Astrocyte of the spinal cord (primary cell): Measurements from ENCODE around the gene TPSB2.
"Not testable (repeated sequence)": the region's sequence is repeated elsewhere in the genome, so short reads cannot be mapped to it uniquely, and the experiment has no call there.

ENCODE experiments used
- DNase-seq: peaks from one replicate; pipeline ENCODE4 v3.0.0; 2011; ENCODE audit warnings: low read depth, low spot score
- H3K4me3 ChIP-seq: 2 replicates; pipeline ENCODE4 v1.5.1; 2011; ENCODE audit warnings: low read depth, mild to moderate bottlenecking, low read length, moderate library complexity
- in situ Hi-C: cut with HindIII; loops from 2 replicates; pipeline ENCODE4 v1.10.0; 2017; ENCODE audit warnings: low sequenced_read_pairs
- TF ChIP-seq, protein P1 (sequence below): IDR thresholded peaks from 2 replicates; pipeline ENCODE4 v1.5.1; 2012; ENCODE audit warnings: low read depth, mild to moderate bottlenecking, low read length, inconsistent platforms

TPSB2 gene

DNA sequence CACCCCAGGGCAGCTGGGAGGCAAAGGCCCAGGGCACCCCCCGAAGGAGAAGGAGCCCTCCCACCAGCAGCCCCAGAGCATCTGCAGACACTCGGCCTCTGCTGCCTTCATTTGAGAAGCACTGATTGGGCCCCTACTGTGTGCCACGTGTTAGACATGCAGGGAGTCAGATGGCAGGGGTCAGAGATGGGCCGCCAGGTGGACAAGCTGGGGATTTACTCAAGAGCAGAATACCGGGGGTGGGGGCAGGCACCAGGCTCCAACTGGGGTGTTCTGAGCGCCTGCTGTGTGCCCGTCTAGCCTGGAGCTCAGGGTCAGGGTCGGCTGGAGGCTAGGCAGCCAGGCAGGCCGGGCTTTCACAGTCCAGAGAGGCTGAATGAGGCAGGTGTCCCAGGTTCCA is 23.7 kb downstream of the TPSB2 start:
- DNase-seq = no peak
- TF ChIP-seq, protein P1, sequence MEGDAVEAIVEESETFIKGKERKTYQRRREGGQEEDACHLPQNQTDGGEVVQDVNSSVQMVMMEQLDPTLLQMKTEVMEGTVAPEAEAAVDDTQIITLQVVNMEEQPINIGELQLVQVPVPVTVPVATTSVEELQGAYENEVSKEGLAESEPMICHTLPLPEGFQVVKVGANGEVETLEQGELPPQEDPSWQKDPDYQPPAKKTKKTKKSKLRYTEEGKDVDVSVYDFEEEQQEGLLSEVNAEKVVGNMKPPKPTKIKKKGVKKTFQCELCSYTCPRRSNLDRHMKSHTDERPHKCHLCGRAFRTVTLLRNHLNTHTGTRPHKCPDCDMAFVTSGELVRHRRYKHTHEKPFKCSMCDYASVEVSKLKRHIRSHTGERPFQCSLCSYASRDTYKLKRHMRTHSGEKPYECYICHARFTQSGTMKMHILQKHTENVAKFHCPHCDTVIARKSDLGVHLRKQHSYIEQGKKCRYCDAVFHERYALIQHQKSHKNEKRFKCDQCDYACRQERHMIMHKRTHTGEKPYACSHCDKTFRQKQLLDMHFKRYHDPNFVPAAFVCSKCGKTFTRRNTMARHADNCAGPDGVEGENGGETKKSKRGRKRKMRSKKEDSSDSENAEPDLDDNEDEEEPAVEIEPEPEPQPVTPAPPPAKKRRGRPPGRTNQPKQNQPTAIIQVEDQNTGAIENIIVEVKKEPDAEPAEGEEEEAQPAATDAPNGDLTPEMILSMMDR = no peak
- in situ Hi-C loops = no loop called here
- H3K4me3 ChIP-seq = no peak overlapping the region

DNA sequence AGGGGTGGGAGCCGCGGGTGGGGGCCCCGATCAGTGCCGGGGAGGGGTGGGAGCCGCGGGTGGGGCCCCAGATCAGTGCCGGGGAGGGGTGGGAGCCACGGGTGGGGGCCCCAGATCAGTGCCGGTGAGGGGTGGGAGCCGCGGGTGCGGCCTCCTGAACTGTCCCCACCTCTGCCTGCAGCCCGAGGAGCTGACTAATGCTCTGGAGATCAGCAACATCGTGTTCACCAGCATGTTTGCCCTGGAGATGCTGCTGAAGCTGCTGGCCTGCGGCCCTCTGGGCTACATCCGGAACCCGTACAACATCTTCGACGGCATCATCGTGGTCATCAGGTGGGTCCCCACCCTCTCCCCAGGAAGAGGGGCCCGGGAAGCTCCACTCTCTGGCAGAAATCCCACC is 25.1 kb downstream of the TPSB2 start:
- H3K4me3 ChIP-seq = no peak overlapping the region
- no peak for DNase-seq
- in situ Hi-C loops = no loop called here
- TF ChIP-seq, protein P1 = no peak

DNA sequence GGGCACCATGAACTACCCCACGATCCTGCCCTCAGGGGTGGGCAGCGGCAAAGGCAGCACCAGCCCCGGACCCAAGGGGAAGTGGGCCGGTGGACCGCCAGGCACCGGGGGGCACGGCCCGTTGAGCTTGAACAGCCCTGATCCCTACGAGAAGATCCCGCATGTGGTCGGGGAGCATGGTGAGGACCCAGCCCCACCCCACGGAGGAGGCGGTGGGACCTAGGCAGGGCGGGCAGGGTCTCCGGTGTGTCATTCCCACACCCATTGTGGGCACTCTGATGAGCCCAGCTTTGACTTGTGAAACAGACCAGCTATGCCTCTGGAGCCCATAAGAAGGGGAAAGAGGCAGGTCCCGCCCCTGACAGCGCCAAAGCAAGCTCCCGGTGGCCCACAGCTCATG is 27.7 kb downstream of the TPSB2 start:
- TF ChIP-seq, protein P1 = no peak
- in situ Hi-C loops = no loop called here
- no peak overlapping the region for H3K4me3 ChIP-seq
- no peak for DNase-seq

DNA sequence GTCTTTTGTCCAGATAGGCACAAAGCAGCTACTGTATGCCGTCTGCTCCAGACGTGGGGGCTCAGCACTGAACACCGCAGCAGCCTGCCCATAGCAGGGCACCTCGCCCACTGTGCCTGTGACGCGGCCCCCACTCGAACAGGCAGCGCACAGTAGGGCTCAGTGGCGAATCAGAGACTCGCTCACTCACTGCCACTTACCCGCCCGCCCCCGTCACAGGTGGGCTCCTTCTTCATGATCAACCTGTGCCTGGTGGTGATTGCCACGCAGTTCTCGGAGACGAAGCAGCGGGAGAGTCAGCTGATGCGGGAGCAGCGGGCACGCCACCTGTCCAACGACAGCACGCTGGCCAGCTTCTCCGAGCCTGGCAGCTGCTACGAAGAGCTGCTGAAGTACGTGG is 28.5 kb downstream of the TPSB2 start:
- TF ChIP-seq, protein P1 = no peak
- in situ Hi-C loops = no loop called here
- no peak for DNase-seq
- no peak overlapping the region for H3K4me3 ChIP-seq

DNA sequence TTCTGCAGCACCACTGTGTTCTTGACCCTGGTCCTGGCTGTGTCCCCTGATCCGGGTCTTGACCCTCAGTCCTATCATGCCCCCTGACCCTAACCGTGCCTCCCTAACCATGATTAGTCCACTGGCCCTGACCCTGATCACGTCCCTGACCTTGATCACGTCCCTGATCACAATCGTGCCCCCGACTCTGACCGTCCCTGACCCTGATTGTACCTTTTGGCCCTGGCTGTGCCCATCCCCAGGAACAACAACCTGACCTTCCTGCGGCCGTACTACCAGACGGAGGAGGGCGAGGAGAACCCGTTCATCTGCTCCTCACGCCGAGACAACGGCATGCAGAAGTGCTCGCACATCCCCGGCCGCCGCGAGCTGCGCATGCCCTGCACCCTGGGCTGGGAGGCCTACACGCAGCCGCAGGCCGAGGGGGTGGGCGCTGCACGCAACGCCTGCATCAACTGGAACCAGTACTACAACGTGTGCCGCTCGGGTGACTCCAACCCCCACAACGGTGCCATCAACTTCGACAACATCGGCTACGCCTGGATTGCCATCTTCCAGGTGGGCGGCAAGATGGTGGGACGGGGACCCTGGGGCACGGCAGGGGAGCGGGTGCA is 29.9 kb downstream of the TPSB2 start:
- in situ Hi-C loops = no loop called here
- DNase-seq = no peak
- TF ChIP-seq, protein P1 = no peak
- H3K4me3 ChIP-seq = no peak overlapping the region

DNA sequence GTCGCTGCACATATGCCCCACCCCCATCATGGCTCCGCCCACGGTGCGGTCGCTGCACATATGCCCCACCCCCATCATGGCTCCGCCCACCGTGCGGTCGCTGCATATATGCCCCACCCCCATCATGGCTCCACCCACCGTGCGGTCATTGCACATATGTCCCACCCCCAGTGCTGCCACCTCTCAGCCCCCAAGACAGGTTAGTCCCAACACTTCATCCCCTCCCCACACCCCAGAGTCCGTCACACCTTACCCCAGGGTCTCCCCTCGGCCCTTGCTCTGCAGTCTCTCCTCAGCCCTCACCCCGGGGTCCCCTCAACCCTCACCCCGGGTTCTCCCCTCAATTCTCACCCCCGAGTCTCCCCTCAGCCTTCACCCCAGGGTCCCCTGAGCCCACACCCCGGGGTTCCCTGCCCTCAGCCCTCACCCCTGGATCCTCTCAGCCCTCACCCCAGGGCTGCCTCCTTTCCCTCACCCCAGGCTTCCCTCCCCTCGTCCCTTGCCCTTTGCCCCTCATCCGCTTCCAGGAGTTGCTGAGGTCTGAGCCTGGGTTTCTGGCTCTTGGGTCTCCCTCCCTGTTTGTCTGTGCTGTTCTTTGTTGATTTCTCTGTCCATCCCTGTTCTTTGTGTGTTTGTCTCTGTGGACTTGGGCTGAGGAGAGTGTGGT is 30.5 kb downstream of the TPSB2 start:
- no peak for DNase-seq
- in situ Hi-C loops = no loop called here
- TF ChIP-seq, protein P1 = no peak
- no peak overlapping the region for H3K4me3 ChIP-seq

DNA sequence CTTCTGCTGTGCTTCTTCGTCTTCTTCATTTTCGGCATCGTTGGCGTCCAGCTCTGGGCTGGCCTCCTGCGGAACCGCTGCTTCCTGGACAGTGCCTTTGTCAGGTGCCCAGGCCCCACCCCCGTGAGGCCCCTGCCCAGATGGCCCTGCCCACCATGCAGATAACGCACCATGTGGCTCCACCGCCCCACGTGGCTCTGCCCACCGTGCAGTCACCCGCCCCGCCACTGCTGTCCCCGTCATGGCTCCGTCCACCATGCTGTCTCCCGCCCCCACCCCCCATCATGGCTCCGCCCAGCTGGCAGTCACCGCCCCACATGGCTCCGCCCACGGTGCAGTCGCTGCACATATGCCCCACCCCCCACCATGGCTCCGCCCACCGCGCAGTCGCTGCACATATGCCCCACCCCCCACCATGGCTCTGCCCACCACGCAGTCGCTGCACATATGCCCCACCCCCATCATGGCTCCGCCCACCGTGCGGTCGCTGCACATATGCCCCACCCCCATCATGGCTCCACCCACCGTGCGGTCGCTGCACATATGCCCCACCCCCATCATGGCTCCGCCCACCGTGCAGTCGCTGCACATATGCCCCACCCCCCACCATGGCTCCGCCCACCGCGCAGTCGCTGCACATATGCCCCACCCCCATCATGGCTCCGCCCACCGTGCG is 31.2 kb downstream of the TPSB2 start:
- in situ Hi-C loops, DNase-seq, H3K4me3 ChIP-seq: not testable (repeated sequence)
